ENCODE measurements around the gene PROM1. TPM values are rescaled to one million over a fixed set of nuclear protein-coding genes. Genes with fewer than 3 reads are reported as not detected.

Gene PROM1
- total and polyA plus RNA-seq, 2 experiments from 2014 or later: 36.6 to 66.6 TPM

DNA sequence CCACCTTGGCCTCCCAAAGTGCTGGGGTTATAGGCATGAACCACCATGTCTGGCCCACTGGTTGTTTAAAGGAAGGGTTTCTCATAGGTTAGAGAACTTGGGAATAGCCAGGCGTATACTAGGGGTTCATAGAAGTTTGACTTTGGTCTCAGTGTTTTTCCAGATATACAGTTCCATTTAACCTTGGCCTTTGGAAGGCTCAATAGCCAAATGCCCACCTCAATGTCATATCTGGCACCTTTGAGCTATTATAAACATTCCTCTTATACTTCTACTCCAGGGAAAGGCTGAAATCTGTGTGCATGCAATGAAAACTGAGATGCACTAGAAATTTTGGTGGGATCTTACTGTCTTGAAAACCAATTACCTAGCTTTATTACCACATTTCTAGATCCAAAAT, 47.5 kb upstream of the PROM1 start:
- Mint-ChIP-seq H3K9me3 (peaks cover 14% of the 10 kb centered on the region; the same call in 2 of the 3 replicates), H3K4me1 (no peaks in the 10 kb centered on the region)

More for the DNA sequence above, 47.5 kb upstream of the PROM1 start:
- H3K27ac Mint-ChIP-seq: no peak overlapping the region
- H2AFZ ChIP-seq: no peak overlapping the region
- H3K4me2 ChIP-seq: no peak overlapping the region
- TF ChIP-seq POLR2AphosphoS5 (IDR thresholded peaks at IDR 0.05; ENCODE audit: low read depth) (no peak), JUNB (IDR thresholded peaks at IDR 0.05; ENCODE audit: unreplicated experiment) (no peak), EZH2phosphoT487 (IDR thresholded peaks at IDR 0.05; ENCODE audit: unreplicated experiment) (no peak), NANOG (IDR thresholded peaks at IDR 0.05; ENCODE audit: borderline replicate concordance) (no peak), ZNF331 (CRISPR knock-in tag; IDR thresholded peaks at IDR 0.05; ENCODE audit: low read depth) (no peak), CREB1 (CRISPR knock-in tag; IDR thresholded peaks at IDR 0.05; ENCODE audit: low read depth) (no peak), EZH2 (IDR thresholded peaks at IDR 0.05; ENCODE audit: low read depth, unreplicated experiment) (no peak), ZNF114 (CRISPR knock-in tag; IDR thresholded peaks at IDR 0.05) (no peak), STAT1 (IDR thresholded peaks at IDR 0.05; ENCODE audit: unreplicated experiment) (no peak)
- TF ChIP-seq, protein P1, sequence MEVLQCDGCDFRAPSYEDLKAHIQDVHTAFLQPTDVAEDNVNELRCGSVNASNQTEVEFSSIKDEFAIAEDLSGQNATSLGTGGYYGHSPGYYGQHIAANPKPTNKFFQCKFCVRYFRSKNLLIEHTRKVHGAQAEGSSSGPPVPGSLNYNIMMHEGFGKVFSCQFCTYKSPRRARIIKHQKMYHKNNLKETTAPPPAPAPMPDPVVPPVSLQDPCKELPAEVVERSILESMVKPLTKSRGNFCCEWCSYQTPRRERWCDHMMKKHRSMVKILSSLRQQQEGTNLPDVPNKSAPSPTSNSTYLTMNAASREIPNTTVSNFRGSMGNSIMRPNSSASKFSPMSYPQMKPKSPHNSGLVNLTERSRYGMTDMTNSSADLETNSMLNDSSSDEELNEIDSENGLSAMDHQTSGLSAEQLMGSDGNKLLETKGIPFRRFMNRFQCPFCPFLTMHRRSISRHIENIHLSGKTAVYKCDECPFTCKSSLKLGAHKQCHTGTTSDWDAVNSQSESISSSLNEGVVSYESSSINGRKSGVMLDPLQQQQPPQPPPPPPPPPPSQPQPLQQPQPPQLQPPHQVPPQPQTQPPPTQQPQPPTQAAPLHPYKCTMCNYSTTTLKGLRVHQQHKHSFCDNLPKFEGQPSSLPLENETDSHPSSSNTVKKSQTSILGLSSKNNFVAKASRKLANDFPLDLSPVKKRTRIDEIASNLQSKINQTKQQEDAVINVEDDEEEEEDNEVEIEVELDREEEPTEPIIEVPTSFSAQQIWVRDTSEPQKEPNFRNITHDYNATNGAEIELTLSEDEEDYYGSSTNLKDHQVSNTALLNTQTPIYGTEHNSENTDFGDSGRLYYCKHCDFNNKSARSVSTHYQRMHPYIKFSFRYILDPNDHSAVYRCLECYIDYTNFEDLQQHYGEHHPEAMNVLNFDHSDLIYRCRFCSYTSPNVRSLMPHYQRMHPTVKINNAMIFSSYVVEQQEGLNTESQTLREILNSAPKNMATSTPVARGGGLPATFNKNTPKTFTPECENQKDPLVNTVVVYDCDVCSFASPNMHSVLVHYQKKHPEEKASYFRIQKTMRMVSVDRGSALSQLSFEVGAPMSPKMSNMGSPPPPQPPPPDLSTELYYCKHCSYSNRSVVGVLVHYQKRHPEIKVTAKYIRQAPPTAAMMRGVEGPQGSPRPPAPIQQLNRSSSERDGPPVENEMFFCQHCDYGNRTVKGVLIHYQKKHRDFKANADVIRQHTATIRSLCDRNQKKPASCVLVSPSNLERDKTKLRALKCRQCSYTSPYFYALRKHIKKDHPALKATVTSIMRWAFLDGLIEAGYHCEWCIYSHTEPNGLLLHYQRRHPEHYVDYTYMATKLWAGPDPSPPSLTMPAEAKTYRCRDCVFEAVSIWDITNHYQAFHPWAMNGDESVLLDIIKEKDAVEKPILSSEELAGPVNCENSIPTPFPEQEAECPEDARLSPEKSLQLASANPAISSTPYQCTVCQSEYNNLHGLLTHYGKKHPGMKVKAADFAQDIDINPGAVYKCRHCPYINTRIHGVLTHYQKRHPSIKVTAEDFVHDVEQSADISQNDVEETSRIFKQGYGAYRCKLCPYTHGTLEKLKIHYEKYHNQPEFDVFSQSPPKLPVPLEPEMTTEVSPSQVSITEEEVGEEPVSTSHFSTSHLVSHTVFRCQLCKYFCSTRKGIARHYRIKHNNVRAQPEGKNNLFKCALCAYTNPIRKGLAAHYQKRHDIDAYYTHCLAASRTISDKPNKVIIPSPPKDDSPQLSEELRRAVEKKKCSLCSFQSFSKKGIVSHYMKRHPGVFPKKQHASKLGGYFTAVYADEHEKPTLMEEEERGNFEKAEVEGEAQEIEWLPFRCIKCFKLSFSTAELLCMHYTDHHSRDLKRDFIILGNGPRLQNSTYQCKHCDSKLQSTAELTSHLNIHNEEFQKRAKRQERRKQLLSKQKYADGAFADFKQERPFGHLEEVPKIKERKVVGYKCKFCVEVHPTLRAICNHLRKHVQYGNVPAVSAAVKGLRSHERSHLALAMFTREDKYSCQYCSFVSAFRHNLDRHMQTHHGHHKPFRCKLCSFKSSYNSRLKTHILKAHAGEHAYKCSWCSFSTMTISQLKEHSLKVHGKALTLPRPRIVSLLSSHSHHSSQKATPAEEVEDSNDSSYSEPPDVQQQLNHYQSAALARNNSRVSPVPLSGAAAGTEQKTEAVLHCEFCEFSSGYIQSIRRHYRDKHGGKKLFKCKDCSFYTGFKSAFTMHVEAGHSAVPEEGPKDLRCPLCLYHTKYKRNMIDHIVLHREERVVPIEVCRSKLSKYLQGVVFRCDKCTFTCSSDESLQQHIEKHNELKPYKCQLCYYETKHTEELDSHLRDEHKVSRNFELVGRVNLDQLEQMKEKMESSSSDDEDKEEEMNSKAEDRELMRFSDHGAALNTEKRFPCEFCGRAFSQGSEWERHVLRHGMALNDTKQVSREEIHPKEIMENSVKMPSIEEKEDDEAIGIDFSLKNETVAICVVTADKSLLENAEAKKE (CRISPR knock-in tag; IDR thresholded peaks at IDR 0.05): no peak
- TF ChIP-seq, protein P2, sequence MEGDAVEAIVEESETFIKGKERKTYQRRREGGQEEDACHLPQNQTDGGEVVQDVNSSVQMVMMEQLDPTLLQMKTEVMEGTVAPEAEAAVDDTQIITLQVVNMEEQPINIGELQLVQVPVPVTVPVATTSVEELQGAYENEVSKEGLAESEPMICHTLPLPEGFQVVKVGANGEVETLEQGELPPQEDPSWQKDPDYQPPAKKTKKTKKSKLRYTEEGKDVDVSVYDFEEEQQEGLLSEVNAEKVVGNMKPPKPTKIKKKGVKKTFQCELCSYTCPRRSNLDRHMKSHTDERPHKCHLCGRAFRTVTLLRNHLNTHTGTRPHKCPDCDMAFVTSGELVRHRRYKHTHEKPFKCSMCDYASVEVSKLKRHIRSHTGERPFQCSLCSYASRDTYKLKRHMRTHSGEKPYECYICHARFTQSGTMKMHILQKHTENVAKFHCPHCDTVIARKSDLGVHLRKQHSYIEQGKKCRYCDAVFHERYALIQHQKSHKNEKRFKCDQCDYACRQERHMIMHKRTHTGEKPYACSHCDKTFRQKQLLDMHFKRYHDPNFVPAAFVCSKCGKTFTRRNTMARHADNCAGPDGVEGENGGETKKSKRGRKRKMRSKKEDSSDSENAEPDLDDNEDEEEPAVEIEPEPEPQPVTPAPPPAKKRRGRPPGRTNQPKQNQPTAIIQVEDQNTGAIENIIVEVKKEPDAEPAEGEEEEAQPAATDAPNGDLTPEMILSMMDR (conservative IDR thresholded peaks at IDR 0.05; ENCODE audit: low read depth in 2 of 2): no peak
- TF ChIP-seq, protein P3, sequence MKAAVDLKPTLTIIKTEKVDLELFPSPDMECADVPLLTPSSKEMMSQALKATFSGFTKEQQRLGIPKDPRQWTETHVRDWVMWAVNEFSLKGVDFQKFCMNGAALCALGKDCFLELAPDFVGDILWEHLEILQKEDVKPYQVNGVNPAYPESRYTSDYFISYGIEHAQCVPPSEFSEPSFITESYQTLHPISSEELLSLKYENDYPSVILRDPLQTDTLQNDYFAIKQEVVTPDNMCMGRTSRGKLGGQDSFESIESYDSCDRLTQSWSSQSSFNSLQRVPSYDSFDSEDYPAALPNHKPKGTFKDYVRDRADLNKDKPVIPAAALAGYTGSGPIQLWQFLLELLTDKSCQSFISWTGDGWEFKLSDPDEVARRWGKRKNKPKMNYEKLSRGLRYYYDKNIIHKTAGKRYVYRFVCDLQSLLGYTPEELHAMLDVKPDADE (IDR thresholded peaks at IDR 0.05): no peak
- TF ChIP-seq, protein P4, sequence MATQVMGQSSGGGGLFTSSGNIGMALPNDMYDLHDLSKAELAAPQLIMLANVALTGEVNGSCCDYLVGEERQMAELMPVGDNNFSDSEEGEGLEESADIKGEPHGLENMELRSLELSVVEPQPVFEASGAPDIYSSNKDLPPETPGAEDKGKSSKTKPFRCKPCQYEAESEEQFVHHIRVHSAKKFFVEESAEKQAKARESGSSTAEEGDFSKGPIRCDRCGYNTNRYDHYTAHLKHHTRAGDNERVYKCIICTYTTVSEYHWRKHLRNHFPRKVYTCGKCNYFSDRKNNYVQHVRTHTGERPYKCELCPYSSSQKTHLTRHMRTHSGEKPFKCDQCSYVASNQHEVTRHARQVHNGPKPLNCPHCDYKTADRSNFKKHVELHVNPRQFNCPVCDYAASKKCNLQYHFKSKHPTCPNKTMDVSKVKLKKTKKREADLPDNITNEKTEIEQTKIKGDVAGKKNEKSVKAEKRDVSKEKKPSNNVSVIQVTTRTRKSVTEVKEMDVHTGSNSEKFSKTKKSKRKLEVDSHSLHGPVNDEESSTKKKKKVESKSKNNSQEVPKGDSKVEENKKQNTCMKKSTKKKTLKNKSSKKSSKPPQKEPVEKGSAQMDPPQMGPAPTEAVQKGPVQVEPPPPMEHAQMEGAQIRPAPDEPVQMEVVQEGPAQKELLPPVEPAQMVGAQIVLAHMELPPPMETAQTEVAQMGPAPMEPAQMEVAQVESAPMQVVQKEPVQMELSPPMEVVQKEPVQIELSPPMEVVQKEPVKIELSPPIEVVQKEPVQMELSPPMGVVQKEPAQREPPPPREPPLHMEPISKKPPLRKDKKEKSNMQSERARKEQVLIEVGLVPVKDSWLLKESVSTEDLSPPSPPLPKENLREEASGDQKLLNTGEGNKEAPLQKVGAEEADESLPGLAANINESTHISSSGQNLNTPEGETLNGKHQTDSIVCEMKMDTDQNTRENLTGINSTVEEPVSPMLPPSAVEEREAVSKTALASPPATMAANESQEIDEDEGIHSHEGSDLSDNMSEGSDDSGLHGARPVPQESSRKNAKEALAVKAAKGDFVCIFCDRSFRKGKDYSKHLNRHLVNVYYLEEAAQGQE (IDR thresholded peaks at IDR 0.05; ENCODE audit: unreplicated experiment): no peak
- H3F3A ChIP-seq (replicated peaks; ENCODE audit: low read depth): no peaks in the 10 kb centered on the region
- no peak overlapping the region for H3K27ac ChIP-seq (ENCODE audit: low read depth)
- no peaks in the 10 kb centered on the region for H3K4me1 ChIP-seq (ENCODE audit: insufficient read depth)
- no peaks in the 10 kb centered on the region; the same call in 1 of the 2 replicates for H3K9me2 ChIP-seq (ENCODE audit: insufficient read depth)
- no peak overlapping the region for H3K4me3 ChIP-seq
- H3K79me2 ChIP-seq (replicated peaks; ENCODE audit: insufficient read depth): no peaks in the 10 kb centered on the region
- H3K27me3 Mint-ChIP-seq (ENCODE audit: insufficient read depth, low read depth, poor library complexity): no peaks in the 10 kb centered on the region
- no peaks in the 10 kb centered on the region for H3K36me3 ChIP-seq (ENCODE audit: insufficient read depth)
- H3K27me3 ChIP-seq (ENCODE audit: insufficient read depth): no peaks in the 10 kb centered on the region
- DNase-seq (ENCODE audit: low spot score) (no peak), ATAC-seq (no peak)
- H4K20me1 ChIP-seq (replicated peaks; ENCODE audit: insufficient read depth): no peaks in the 10 kb centered on the region
- H3K4me3 Mint-ChIP-seq: no peak overlapping the region
- H3K36me3 Mint-ChIP-seq (ENCODE audit: low read depth): peaks cover 4% of the 10 kb centered on the region; the same call in 1 of the 3 replicates
